GM21390 (cell line): ENCODE data around the gene ANKRD13B.
A peak's percentile ranks its signal among the peaks of the same experiment; 100 is the strongest.

ENCODE experiments used
- ATAC-seq: cut with Tn5 transposase; IDR thresholded peaks from one replicate; pipeline ENCODE4 v1.9.1; 2021; ENCODE audit not compliant: unreplicated experiment

Gene ANKRD13B

DNA sequence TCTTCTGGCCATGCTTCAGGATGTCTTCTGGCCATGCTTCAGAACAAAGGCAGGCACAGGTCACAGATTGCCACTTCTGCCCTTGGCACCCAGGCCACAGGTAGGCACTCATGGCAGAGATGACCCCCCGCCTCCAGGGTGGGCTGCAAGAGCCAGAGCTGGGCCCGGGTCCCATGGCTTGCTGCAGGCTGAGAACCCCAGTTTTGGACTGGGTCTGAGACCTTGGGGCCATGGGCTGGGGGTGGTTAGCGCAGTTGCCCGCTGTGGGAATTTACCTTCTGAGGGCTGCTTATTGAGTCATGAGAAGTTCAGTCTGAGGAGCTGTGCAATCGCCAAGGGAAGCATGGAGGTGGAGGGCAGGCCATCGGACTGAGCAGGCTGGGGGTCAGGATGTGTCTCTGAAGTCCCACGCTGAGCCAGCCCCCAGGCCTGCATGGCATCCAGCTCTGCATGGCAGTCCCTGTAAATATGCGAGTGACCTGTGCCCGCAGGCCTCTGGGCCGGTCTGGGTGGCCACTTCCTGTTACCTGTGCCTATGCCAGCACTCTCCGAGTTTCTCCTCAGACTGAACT lies 1.7 kb downstream of the ANKRD13B start:
- no peak for ATAC-seq

DNA sequence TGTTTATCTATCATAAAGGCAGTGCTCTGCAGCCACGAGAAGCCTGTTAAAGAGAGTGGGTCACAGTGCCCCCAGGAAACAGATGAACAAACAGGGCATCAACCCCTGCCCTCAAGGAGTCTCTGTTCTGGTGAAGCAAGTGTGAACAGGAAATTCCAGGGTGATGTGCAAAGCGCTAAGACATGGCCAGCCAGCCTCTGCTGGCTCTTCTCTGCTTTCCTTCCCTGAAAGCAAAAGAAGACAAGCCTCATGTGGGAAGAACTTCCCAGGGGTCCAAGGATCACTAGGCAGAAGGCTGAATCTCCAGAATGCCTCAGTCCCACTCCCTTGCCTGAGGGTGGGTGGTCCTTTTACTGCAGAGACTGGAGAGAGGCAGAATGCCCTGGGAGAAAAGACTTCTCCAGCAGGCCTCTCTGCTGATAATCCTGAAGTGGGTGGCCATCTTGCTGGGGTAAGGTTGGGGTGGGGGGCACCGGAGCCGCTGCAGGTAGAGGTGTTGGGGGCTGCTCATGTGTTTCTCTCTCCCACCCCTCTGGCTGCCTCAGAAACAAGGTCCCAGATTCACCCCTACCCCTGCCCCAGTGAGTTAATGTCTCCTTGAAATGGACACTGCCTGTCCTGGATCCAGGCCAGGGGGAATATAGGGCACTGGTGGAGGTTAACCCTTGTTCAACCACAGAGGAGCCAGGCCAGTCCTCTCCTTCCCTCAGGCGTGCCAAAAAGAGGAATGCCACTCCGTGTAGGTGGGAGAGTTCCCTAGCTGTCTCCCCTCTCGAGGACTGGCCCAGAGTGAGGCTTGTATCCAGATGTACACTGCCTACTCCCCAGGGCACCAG lies 2.4 kb downstream of the ANKRD13B start:
- no peak for ATAC-seq

DNA sequence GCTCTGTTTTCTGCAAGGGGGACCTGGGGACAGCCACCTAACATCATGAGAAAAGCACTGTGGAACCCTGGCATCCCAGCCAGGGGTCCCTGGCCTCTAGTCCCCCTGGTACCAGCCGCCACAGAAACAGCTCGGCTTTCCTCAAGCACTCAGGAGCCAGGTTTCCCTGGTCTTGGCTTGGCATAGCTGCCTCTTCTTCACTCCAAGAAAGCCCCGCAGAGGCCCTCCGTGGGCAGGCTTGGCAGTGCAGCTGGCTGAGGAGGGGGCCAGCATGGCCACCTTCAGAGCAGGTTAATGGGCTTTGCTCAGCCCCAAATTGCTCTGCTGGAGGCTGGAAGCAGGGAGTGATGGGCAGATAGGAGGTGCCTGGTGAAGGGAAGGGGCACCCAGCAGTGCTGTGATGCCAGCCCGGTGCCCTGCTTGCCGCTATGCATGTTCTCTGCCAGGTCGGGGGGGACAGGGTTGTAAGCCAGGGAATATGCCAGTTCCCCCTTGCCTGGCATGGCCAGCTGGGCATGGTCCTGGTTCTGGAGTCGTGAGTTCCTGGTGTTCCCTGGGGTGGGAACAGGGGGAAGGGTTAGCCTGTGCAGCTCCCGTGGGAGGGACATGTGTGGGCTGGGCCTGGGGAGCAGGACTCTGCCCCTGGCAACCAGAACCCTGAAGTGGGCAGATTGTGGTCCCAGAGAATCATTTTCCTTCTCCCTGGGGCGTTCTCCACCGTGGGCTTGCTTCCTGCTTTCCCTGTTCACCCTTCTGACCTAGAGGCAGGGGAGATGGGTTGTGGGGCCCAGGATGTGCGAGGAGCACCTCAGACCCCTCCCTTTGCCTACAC lies 3.2 kb downstream of the ANKRD13B start:
- no peak for ATAC-seq

DNA sequence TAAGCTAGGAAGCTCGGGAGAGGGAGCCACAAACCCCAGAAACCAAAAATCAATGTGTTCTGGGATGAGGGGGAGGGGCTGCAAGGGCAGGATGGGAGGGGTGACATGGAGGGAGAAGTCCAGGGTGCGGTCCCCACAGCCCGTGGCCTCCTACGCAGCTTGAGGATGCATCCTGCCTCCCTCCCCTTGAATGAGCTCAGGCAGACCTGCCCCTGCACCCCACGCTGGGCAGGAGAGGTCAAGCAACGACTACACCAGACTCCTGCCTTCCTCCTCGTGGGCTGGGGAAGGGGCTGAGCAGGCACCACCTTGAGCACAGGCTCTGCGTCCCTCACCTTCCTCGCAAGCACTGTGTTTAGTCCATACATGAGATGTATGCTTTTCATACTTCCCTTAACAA lies 3.9 kb downstream of the ANKRD13B start:
- no peak for ATAC-seq

DNA sequence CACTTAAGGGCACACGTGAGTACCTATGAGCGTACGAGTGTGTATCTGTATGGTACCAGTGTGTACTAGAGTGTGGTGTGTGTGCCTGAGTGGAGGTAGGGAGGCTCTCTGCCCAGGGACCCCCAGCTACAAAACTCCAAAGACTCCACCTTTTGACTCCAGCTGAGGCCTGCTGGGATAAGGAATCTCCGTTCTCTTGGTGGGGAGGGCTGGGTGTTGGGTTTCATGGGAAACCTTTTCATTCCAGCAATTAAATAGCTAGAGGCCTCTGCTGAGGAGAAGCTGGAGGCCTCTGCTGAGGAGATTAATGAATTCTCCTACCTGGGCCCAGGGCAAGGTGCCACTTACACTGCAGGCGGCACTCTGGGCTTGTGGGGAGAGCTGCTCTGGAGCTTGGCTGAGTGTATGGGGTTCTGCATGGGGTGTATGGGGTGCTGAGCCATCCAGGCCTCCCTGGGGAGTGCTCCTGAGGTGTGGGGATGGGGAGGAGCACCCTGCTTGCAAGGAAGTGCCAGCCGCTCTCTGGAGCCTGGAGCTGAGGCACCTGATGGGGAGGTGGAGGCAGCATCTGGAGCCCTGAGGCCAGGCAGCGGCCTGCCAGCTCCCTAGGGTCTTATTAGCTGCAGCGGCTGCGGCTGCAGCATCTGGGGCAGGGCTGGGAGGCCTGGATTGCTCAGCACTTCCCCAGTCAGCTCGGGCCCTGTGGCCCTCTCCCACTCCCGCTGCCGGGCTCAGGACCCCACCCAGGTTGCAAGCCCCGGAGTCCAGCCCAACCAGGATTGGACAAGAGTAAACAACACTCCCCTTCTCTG lies 4.6 kb downstream of the ANKRD13B start:
- no peak for ATAC-seq

DNA sequence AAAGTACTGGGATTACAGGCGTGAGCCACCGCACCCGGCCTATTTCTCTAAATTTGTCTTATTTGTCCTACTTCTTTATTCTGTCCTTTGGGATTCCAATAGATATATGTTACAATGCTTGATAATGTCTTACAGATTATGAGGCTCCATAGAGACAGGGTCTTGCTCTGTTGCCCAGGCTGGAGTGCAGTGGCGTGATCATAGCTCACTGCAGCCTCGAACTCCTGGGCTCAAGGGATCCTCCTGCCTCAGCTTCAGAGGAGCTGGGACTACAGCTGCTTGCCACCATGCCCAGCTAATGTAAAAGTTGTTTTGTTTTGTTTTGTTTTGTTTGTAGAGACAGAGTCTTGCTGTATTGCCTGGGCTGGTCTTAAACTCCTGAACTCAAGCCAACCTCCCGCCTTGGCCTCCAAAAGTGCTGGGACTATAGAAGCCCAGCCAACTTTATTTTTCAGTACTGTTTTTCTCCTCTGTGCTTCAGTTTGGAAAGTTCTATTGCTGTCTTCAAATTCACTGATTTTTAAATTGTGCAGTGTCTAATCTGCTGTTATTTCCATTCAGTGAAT lies 10.3 kb downstream of the ANKRD13B start:
- ATAC-seq = no peak

DNA sequence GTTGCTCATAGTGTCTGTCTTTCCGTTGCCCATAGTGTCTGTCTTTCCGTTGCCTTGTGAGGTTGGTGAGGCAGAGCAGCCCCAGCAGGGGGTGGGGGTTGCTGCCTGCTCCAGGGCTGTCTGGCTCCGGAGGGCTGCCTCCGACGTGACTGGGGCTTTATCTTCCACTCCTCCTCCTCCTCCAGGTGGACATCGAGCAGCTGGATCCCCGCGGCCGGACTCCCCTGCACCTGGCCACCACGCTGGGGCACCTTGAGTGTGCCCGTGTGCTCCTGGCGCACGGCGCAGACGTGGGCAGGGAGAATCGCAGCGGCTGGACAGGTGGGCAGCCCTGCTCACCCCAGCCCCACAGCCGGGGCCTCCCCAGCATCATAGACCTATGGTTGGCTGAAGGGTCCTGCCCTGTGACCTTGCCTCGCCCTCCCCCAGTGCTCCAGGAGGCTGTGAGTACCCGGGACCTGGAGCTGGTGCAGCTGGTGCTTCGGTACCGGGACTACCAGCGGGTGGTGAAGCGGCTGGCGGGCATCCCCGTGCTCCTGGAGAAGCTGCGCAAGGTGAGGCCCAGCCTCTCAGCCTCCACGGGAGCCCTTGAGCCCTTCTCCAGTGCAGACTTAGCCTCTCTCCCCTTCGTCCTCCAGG lies 14.7 kb downstream of the ANKRD13B start:
- ATAC-seq = no peak

DNA sequence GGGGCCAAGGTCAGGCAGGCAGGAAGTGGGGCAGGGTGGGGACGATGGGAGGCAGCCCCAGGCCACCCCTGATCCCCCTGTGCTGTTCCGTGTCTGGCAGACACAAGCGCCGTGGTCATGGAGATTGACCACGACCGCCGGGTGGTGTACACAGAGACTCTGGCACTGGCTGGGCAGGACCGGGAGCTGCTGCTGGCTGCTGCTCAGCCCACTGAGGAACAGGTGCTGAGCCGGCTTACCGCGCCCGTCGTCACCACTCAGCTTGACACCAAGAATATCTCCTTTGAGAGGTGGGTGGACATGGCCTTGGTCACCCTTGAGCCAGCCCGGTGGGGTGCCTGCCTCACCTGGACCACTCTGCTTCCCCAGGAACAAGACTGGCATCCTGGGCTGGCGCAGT lies 16.1 kb downstream of the ANKRD13B start:
- no peak for ATAC-seq

DNA sequence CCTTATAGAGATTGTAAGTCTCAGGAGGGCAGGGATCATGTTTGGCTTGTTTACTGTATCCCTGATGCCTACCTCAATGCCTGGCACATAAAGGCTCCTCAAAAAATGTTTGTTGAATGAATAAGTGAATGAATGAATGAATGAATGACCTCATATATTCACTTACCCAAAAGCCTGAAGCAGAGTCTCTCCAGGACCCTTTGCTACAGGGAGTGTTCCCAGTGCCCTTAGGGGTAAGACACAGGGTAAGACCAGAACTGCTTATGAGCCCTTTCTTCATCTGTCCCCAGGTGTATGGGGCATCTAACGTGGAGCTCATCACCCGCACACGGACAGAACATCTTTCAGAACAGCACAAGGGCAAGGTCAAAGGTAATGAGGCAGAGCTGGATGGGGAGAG lies 17.5 kb downstream of the ANKRD13B start:
- ATAC-seq = no peak

DNA sequence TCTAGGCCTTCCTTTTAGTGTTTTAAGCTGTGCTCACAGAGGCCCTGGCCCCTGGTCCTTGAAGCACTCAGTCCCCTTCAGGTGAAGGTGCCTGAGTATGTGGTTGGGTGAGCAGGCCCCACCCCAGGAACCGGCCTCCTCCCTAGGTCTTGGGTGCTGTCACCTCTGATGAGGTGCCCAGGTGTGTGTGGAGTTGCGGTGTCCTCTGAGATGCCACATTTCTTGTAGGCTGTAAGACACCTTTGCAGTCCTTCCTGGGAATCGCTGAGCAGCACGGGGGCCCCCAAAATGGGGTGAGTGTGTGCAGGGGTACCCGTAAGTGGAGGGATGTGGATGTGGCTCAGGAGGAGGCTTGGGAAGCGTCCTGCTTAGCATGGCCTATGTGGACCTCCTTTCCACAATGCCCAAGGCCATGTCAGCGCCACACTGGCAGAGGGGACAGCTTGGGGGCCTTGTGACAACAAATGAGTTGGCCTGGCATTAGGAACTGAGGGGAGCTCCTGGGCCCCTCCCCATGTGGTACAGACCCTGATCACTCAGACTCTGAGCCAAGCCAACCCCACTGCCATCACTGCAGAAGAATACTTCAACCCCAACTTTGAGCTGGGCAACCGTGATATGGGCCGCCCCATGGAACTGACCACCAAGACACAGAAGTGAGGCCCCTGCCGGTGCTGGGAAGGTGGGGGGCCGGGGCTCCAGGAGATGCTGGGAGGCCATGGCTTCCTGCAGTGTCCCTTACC lies 18.6 kb downstream of the ANKRD13B start:
- ATAC-seq = no peak

DNA sequence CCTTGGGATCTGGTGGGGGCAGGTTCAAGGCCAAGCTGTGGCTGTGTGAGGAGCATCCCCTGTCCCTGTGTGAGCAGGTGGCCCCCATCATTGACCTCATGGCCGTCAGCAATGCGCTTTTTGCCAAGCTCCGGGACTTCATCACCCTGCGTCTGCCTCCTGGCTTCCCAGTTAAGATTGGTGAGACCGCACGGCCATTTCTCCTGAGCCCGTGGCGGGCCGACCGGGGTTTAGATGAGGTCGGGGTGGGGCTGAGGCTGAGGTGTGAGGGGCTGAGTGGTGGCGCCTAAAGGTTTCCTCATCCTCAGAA lies 19.1 kb downstream of the ANKRD13B start:
- ATAC-seq = no peak

DNA sequence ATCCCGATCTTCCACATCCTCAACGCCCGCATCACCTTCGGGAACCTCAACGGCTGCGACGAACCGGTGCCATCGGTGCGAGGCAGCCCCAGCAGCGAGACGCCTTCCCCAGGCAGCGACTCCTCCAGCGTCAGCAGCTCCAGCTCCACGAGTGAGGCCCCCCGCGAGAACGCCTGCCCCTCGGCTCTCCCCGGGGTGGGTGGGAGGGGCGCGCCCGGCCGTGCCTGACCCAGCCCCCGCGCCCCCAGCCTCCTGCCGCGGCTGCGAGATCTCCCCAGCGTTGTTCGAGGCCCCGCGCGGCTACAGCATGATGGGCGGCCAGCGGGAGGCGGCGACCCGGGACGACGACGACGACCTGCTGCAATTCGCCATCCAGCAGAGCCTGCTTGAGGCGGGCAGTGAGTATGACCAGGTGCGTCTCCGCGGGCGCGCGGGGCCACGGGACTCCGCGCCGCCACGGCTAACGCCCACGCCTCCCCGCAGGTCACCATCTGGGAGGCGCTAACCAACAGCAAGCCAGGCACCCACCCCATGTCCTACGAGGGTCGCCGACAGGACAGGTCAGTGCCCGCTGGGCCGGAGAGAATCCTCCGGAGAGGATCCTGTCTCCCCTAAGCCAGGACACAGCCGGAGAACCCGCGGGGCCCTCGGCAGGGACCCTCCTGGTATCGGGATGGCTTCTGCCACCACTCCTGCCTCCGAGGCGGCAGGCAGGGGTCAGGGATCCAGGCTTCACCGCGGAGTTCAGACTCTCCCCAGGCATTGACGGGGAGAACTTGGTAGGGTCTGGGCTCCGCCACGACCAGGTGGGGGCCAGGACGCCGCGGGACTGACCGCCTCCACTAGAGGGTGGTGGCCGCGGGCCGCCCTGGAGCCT lies 19.7 kb downstream of the ANKRD13B start:
- no peak for ATAC-seq

DNA sequence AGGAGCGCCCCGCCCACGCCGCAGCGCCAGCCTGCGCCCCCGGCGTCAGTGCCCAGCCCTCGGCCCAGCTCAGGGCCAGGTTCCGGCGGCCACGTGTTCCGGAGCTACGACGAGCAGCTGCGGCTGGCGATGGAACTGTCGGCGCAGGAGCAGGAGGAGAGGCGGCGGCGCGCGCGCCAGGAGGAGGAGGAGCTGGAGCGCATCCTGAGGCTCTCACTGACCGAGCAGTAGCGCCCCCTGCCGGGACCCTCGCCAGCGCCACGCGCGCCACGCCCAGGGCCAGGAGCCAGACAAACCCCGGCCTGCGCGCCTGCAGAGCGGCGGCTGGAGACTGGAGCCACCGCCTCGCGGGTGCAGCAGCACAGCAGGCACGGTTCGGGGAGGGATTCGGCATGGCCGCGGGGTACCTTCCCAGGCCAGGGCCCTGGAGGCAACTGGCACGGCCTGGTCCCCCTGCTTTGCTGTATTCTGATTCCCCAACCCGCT lies 20.5 kb downstream of the ANKRD13B start:
- no peak for ATAC-seq

DNA sequence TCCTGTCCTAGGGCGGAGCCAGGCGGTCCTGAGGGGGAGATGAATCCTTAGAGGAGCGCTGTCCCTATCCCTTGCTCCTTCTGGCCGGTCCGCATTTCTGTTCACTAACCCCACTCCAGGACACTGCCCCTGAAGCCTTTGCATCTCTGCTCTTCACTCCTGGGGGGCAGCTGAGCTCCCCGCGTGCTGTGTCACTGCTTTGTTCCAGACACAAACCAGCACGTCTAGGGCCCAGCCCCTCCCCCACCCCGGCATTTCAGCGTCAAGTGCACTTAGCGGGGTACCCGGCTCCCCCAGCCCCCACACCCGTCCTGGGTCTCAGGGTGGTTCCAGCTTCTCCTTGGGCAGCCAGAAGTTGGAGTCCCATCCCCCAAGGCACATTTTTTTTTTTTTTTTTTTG lies 20.9 kb downstream of the ANKRD13B start:
- no peak for ATAC-seq

DNA sequence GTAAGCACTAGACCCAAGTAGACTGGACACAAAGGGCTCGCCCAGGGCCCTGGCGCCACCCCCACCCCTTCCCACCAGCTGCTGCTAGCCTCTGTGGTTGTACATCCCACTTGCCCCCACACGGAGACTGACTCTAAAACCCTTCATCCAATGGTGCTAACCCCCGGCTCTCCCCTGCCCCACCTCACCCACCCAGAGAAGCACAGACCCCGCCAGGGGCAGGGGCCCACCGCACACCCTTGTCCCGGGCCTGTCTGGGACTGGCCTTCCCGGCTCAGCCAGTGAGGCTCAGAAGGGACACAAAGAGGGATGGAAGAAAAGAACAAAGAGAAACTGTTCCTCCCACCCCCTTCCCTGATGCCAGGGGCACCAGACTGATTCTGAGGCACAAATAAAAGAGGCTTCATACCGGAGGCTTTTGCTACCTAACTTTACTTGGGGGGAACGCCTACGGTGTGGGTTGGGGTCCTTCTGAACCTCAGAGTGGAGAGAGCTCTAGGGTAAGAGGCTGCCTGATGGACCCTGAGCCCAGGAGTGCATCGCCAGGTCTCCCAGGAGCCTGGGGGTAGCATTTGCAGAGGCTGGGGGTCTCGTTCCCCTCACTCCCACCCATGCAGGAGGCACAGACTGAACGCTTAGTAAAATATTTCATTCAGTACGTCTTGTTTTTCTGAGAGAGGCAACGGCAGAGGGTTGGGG lies 21.6 kb downstream of the ANKRD13B start:
- ATAC-seq = no peak

DNA sequence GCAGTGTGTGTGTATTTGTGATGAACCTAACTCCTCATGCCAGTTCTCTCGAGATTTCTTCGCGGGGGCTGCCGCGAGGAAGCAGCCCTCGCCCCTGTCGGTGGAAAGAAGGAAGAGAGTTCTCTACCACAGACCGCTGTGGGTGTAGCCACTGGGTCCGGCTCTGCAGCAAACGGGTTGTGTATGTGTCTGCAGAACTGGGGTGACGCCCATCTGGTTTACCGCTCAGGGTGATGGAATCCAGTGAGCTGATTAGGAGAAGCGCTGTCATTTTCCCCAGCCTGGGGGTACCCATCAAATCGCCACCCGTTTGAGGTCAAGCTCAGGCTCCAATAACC lies 22.1 kb downstream of the ANKRD13B start:
- ATAC-seq = no peak

DNA sequence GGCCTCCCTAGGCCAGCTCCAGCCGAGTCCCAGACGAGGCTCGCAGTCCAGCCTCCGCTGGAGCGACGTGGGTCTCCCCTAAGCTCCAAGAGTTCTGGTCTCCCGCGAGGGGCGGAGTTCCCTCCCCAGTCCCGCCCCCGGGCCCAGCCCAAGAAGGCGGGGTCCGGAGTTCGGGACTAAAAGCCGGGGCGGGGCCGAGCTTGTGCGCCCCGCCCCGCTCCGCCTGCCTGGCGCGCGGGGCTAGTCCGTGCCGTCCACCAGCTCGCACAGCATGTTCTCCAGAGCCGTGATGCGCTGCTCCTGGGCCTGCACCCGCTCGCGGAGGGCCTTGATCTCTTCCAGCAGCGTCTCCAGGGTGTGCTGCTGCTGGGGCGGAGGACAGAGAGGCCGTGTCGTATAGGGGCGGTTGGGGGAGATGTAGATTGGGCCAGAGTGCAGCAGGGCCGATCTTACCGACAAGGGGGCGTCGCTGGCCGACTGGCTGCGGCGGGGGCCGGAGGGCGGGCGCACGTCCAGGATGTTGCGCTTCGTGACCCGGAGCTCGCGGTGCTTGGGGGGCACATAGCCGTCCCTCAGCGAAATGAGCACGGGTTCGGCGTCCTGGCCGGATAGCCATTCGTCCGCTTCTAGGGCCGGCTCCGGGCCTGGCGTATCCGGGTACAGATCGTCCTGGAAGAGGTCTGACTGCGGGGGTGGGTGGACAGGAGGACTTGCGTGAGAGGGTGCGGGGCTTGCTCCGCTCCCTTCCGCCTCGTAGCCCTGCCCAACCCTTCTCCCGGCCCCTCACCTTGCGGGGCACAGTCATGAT lies 22.8 kb downstream of the ANKRD13B start:
- peak; percentile 58 for ATAC-seq
